CMK (cell line): Measurements from ENCODE around the gene GRN.
A peak's percentile ranks its signal among the peaks of the same experiment; 100 is the strongest.

Experiments
- DNase-seq: peaks from one replicate; pipeline ENCODE4 v3.0.0-alpha.2; 2010; ENCODE audit warnings: low read depth

Gene GRN

DNA sequence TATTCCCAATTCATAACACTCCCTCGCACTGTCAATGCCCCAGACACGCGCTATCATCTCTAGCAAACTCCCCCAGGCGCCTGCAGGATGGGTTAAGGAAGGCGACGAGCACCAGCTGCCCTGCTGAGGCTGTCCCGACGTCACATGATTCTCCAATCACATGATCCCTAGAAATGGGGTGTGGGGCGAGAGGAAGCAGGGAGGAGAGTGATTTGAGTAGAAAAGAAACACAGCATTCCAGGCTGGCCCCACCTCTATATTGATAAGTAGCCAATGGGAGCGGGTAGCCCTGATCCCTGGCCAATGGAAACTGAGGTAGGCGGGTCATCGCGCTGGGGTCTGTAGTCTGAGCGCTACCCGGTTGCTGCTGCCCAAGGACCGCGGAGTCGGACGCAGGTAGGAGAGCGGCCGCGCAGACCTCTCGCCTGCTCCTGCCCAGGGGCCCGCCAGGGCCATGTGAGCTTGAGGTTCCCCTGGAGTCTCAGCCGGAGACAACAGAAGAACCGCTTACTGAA is at the start of gene GRN:
Gene GRN (plus strand): TSS at position 364 of the 515 bp plus-strand sequence. CDS start 3,863 bp downstream, outside the sequence.
- peak; percentile 92 for DNase-seq

DNA sequence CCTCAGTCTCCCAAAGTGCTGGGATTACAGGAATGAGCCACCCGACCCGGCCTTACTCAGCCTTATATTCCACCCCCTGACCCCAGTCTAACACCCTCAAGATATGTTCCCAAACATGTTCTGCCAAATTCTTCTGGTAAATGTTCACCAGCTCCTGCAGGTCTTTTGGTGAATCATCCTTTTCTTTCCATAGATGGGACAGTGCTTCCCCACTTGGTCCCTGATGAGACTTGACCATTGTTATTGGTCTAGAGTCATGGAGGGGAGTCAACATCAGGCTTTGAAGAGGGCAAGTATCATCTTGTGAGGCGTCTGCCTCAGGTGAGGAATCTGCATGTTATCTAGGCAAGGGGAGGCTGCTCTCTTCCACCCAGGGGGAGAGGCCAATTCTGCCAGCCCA is 47.1 kb upstream of the GRN start:
- DNase-seq, result no peak

DNA sequence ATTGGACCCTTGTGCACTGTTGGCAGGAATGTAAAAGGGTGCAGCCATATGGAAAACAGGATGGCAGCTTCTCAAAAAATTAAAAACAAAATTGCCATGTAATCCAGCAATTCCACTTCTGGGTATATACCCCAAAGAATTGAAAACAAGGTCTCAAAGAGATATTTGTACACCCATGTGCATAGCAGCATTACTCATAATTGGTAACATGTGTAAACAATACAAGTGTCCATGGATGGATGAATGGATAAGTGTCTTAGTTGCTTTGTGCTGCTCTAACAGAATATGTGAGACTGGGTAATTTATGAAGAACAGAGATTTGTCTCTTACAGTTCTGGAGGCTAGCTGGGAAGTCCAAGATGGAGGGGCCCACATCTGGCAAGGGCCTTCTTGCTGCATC is 40.5 kb upstream of the GRN start:
- no peak for DNase-seq

DNA sequence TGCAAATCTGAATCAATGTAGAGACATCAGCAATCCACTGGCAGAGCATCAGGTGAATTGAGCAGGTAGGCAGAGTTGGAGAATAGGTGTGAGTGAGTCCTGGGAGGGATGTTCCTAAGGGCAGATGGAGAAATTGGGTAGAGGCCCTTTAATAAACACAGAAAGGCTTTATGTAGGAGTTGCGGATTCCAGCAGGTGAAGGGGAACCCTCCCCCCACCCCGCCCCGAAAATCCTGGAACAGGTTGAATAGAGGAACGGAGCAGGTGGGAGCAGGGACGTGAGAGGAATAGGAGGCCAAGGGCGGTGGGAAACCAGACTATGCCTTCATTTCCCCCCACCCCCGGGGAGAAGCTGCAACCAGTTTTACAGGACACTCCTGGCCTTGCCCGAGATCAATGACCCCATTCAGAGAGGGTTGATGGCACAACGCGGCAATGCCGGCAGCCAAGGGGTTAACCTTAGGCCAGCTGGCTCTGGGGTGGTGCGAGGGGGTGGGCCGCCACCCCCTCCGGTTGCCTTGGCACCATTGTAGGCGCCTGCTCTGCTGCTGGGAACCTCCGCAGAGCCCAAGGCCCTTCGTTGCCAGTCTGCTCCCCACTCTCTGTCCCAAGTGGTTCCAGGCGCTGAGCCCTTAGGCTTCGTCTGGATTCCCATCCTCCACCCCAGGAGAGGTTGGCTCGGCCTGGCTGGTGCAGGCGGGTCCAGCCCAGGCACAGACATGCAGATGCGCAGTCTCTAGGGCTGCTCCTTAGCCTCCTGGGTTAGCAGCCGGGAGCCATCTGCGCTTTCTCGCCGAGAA is 37.5 kb upstream of the GRN start:
- DNase-seq, result no peak

DNA sequence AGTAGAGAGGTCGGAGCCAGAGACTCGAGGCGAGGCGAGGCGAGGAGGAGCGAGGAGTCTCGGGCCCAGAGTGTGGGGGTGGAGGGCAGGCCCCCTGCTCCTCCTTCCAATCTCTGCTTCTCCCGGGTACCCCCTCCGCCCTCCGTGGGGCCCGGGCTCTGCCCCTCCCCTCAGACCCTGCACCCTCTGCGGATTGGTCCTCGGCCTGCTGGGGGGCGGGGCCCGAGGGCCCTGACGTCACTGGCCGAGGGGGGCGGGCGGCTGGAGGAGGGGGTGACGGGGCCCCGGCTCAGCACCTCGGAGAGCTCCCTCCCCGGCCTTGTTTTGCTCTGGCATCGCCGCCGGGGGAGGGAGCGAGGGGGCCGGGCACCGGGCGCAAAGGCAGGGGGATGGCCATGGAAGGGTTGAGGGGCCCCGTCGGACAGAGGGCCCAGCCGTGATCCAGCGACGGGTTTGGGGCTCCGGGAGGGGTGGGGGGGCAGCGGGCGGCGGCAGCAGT is 36.7 kb upstream of the GRN start, which contains the start of gene RUNDC3A:
Gene RUNDC3A (plus strand): TSS at position 282 of the 499 bp plus-strand sequence. CDS start 232 bp downstream, outside the sequence.
- DNase-seq, result no peak

DNA sequence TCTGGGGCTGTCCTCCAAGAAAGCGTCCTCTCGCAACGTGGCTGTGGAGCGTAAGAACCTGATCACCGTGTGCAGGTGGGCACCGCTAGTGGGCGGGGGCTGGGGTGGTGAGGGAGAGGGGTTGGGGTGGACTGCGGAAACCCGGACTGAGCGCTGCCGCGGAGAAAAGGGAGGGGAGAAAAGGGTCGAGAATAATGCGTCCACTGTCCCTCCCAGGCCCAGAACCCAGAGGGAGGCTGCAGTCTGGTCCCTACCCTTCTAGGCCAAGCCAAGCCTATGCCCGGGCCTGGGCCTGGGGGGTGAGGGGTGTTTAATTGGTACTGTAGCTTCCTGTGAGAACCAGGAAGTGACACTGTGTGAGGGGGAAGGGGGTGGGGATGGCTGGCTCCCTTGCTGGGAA is 36.2 kb upstream of the GRN start:
- no peak for DNase-seq

DNA sequence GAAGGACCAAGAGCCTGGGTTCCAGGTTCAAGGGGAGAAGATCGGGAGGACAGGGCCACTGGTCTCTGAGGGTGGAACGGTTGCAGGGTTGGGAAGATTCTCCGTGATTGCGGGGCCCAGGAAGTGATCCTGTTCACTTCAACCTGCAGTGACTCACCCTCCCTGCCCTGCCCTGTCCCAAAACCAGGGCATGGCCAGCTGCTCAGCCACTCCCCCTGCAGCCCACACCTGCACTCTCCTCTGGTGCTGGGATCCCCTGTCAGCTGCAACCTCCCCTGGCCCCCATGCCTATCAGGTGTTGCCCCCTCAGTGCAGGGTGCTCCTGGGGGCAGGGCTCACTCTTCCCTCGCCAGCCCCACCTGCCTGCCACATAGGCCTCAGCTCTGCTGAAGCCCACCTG is 35.6 kb upstream of the GRN start:
- no peak for DNase-seq

DNA sequence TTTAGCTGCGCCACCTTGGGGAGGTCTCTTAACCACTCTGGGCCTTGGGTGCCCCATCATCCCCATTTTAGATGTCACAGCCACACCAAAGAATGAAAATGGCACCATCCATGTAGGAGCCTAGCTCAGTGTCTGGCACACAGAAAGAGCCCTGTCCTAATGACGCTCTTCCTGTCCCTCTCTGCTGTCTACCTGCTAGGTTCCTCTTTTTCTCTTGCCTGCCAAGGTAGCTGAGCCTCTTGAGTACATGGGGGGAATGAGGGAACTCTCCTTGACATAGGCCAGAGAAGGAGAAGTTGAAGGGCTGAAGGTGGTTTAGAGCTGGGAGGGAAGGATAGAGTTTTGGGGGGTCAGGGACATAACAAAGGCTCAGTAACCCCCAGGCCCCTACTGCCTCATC is 34.9 kb upstream of the GRN start:
- no peak for DNase-seq

DNA sequence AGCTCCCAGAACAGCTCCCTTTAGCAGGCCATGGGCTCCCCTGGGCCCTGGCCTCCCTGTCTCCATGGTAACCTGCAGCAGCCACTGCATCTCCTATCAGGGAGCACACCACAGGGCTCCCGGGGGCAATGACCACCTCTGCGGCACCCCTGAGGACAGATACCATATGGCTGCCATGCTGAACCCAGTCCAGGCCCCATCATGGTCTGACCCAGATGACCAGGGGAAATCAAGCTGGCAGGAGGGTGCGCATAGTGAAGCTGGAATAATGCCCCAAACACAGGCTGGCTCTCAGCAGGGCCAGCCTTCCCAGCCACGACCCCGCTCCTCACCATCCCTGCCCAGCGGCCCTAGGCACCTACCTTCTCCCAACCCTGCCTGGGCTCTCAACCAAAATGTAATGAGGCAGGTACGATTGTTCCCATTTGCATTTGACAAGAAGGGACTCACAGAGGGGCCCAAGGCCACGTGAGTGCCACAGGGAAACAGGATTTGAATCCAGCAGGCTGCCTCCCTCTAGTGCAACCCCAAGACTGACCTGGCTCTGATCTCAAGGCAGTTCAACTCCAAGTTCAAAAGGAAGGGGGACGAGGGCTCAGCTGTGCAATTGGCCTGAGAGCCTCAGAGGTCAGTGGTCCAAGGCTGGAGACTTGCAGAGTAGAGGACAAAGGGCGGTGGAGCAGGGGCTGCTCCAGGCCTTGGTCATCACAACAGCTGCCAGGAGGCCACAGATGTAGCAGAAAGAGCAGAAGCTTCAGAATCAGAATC is 34.3 kb upstream of the GRN start:
- DNase-seq, result no peak

DNA sequence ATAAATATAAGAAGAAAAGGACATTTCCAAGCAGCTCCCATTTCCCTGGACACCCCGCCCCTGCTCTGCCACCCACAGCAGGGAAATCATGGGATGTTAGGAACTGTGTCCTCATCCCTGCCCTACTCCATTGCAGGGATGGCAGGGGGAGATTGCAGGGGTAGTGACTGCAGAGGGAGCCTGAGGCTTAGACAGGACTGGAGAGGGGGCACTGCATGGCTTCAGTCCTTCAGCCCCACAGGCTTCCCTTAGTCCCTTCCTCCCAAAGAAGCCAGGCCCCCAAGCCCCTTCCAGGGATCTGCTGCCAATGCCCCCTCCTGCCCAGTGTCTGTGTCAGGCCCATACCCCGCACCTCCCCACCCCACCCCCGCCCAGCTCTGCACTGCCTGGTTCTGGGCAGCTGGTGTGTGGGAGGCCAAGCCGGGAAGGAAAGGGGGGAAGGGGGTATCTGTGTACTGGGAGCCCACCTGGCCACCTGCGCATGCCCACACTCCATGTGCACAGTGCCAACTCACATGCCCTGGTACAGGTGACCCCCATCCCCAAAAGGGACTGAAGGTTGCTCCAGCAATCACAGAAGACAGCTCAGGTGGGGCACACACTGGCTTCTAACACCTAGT is 33.4 kb upstream of the GRN start:
- DNase-seq, result no peak

DNA sequence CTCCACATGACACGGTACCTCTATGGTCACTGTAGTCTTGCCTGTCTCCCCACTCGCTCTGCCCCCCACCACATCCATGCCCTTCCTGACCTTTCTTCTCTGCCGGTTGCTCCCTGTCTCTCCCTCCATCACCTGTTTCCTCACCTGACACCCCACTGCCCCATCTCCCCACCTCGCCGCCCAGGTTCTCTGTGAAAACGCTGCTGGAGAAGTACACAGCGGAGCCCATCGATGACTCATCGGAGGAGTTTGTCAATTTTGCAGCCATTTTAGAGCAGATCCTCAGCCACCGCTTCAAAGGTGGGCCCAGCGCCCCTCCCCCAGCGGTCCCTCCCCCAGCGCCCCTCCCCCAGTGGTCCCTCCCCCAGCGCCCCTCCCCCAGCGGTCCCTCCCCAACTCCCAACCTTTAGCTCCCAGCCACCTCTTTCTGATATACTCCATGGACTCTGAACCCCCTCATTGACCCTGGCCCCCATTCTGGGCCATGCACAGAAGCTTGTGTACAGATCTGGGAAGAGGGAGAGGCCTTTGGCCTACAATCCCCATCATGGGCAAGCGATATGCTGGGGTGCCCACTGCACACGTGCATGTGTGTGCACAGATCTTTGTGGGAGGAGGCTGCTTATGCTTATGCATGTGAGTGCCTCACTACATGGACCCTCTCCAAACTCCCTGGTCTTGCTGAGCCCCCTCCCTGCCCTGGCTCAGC is 32.6 kb upstream of the GRN start:
- DNase-seq, result no peak

DNA sequence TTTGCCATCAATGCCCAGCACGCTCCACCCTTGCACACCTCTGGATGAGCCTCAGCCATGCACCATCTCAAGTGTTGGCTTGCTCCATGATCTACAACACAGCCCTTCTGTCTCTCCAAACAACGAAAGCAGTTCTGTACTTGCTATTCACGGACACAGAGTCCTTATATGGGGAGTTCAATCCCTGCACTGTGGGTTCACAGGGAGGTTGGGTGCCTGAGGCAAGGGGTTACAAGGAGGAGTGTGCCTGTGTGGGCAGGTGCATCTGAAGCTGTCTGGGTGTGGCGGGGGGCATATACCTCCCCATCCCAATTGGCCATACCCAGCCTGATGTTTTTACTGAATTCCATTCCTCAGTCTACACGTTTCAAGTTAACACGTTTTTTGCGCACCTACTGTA is 31.1 kb upstream of the GRN start:
- DNase-seq, result no peak

DNA sequence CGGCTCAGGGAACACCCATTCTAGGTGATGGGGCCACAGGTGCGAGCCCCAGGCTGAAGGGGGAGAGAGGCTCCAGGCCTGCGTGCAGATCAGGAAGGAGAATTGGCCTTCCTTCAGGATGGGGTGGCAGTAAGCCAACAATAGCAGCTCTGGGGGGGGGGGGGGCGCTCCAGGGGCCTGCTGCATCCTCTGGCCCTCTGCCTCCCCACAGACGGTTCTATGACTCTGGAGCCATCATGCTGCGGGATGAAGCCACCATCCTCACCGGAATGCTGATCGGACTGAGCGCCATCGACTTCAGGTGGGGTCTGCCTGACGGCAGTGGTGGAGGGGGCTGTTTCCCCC is 30.6 kb upstream of the GRN start:
- DNase-seq, result no peak

DNA sequence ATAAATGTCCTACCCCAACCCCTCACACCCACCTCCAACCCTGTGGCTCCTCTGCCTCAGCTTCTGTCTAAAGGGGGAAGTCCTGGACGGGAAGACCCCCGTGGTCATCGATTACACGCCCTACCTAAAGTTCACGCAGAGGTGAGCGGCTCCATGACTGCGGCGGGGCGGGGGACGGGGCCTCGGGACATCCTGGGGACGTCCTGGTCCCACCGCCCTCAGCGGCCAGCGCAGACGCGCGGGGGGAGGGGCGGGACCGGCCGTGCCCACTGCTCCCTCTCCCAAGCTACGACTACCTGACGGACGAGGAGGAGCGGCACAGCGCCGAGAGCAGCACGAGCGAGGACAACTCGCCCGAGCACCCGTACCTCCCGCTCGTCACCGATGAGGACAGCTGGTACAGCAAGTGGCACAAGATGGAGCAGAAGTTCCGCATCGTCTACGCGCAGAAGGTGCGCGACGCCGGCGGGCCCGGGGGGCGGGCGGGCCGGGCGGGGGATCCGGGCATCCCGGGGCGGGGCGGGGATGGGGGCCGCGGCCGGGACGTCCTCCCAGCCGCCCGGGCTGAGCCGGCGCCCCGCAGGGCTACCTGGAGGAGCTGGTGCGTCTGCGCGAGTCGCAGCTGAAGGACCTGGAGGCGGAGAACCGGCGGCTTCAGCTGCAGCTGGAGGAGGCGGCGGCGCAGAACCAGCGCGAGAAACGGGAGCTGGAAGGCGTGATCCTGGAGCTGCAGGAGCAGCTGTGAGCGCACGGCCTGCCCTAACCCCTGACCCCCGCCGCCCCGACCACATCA is 30.0 kb upstream of the GRN start:
- DNase-seq, result no peak

DNA sequence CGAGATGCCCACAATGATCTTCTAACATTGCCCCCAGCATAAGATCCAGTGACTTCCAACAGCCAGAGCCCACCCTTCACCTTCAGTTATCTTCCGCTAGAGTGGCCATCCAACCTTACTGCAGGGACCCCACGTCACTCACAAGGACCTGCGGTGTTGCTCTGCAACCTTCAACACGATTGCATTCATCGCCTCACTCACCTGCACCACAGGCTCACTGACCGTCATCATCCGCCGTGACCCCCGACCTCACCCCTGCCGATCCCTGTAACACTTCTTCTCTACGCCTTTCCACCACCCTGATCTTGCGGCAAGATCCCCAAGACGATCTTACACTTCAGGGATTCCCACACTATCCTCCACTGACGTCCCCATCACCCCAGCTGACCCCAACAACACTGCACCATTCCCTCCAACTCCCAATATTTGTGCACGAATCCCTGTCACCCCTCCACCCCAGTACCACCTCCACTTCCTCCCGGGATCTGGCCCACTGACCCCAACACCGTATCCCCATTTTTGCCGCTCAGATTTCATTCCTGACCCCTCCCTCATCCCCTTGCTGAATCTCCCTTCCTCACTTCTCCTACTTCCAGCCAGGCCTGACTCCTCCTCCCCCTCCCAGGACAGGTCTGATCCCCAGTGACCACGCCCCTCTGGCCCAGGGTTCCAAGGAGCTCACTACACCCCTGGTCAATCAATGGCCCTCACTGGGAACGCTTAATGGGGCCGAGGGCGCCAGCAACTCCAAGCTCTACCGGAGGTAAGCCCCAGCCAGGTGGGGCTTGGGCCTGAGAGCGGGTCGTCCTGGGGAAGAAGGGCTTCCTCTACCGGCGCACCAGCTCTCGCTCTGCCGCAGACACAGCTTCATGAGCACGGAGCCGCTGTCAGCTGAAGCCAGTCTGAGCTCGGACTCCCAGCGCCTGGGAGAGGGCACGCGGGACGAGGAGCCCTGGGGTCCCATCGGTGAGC is 29.1 kb upstream of the GRN start:
- no peak for DNase-seq

DNA sequence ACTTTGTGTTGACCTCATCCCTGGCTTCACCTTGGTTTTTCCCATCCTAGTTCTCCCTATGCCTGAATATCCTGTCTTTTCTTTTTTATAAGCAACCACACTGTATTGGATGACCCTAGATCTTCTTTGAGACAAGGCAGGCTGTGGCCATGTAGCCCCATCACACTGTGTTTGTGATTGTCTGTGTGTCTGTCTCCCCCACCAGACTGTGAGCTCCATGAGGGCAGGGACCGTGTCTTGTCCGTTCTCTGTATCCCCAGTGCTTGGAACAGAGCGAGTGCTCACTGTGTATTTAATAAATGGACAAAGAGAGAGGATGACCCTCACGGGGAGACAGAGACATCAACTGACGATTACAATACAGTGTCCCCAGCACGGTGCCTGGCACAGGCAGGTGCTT is 27.6 kb upstream of the GRN start:
- DNase-seq, result no peak

DNA sequence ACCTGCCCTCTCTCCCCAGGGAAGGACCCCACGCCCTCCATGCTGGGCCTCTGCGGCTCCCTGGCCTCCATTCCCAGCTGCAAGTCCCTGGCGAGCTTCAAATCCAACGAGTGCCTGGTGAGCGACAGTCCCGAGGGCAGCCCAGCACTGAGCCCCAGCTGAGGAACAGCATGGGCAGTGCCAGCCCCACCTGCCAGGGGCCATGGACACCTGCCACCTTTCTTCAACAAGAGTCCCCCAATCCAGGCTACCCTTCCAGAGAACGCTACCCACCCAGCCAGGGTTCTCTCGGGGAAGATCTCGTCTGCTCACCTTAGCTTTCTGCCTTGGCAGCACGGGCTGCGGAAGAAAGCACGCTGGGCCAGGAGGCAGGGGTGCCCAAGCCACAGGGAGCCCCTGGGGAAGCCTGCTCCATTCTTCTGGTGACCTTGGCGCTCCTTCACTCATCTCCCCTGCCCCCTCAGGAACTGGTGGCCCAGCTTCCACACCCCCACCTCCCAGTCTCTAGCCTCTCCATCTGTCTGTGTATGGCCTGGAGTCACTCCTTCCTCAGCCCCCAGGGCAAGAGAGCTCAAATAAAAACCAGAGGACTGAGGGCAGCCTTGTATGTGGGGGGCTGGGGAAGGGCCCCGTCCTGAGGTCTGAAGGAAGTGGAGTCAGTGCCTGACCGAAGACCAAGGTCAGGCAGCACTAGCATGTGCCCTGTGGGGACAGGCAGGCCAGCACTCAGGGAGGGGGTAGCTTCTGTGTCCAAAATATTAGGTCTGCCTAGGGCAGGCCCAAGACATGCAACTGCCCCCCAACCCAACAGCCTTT is 26.8 kb upstream of the GRN start:
- no peak for DNase-seq

DNA sequence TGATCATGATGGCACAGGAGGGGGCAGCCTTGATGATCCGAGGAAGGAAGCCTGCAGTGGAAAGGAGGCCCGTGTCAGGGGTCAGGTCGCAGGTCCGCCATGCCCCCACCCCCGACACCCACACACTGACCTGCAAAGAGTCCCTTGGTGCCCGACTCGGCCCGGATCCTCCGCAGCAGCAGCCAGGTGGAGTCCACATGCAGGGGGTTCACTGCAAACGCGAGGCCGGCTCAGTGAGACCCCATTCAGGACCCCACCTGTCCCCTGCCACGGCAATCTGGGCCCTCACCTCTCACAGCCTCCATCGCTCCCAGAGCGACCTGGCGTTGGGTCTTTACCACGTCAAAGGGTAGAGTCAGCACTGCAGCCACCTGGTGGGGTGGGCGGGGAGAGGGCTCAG is 25.0 kb upstream of the GRN start:
- DNase-seq, result no peak
